Stimulated activated CD4-positive, alpha-beta T cell treated with anti-CD3 and anti-CD28 coated beads, TNF-alpha, amount 100 ng/mL, for 24 hours (primary cell): Measurements from ENCODE around the gene RAB6A.
"Not testable (repeated sequence)": the region's sequence is repeated elsewhere in the genome, so short reads cannot be mapped to it uniquely, and the experiment has no call there.

ENCODE experiments used
- DNase-seq, 3 experiments: peaks; one replicate each; pipeline ENCODE4 v3.0.0-alpha.2; 2020; ENCODE audit warnings: low read depth in 3 of 3

RAB6A gene

GRCh38 chr11:73760679-73761402, at the start of gene RAB6A:
TSS of gene RAB6A (minus strand) at chr11:73761074. CDS start at chr11:73760635, 439 bp downstream.
- peak; percentile 99 to 100 (median 99) for DNase-seq

GRCh38 chr11:73810637-73811036, 49.8 kb upstream of the RAB6A start:
- no peak for DNase-seq

DNA sequence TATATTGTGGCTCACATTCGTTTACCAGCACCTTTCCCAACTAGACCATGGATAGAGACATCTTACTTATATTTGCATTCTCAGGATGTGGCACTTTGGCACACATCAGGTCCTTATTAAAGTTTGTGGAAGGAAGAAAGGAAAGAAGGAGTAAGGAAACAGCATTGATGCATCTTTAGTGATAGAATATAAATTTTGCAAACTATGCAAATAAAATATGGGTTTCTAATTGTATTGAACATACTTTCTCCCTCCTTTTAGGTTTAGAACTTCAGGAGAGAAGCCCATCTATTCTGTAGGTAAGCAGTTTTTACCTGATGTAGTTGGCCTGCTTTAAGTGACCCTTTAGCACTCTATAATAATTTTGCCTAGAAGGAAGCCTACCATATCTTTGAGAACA, 47.2 kb upstream of the RAB6A start:
- DNase-seq = no peak

DNA sequence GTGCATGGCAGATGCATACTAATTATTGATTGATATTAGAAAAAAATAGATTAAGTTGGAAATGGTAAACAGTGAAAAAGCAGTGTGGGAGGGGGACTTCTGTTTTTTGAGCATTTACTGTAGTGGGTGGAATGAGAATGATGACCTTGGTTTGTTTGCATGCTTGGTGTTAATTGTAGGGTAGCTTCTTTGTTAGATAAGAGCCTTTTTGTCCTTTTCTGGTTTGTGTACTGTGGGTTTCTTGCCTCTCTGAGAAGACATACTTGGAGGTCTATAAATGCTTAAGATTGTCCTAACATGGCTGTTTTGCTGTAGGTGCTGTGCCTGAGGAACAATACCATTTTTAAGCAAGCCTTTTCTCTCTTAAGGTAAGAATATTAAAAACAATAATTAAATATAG, 43.8 kb upstream of the RAB6A start:
- DNase-seq = no peak

- no peak for DNase-seq
Observed at GRCh38 chr11:73801136-73801535, 40.3 kb upstream of the RAB6A start.

GRCh38 chr11:73800276-73800806, 39.5 kb upstream of the RAB6A start:
- DNase-seq = no peak

DNA sequence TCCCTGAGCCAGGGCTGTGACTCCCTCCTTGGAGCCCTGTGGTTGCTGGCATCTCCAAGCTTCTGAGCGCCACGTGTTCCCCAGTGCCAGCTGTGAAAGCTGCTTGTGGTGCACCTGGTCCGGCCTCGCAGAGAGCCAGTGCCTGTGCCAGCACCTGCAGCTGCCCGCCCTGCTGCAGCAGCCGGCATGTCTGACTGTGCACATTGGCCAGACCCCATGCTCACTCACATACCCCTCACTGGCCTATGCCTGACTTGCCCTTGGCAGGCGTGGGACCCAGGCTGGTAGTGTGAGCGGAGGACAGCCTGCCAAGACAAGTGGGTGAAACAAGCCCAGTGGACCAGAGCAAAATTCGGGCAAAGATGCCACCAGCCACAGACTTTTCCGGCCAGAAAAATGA, 36.6 kb upstream of the RAB6A start:
- no peak for DNase-seq

GRCh38 chr11:73795925-73796632, 35.2 kb upstream of the RAB6A start:
- DNase-seq = no peak

- DNase-seq = no peak
Observed at GRCh38 chr11:73792584-73792983, 31.7 kb upstream of the RAB6A start.

DNA sequence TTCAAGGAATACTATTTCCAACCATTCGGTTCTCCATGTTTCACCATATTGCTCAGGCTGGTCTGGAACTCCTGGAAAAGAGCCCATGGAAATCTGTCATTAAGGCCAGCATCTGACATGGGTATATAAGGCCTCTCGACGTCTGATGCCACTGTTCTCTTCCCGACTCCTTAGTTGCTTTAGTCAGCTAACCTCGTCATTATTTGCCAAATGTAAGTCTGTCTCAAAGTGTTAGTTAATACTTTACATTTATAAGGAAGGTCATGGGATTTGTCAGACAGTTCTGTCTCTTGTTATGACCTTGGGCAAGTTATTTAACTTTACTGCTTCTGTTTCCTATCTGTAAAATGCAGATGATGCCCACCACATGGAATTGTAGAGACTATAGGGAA, 28.4 kb upstream of the RAB6A start:
- no peak for DNase-seq

DNA sequence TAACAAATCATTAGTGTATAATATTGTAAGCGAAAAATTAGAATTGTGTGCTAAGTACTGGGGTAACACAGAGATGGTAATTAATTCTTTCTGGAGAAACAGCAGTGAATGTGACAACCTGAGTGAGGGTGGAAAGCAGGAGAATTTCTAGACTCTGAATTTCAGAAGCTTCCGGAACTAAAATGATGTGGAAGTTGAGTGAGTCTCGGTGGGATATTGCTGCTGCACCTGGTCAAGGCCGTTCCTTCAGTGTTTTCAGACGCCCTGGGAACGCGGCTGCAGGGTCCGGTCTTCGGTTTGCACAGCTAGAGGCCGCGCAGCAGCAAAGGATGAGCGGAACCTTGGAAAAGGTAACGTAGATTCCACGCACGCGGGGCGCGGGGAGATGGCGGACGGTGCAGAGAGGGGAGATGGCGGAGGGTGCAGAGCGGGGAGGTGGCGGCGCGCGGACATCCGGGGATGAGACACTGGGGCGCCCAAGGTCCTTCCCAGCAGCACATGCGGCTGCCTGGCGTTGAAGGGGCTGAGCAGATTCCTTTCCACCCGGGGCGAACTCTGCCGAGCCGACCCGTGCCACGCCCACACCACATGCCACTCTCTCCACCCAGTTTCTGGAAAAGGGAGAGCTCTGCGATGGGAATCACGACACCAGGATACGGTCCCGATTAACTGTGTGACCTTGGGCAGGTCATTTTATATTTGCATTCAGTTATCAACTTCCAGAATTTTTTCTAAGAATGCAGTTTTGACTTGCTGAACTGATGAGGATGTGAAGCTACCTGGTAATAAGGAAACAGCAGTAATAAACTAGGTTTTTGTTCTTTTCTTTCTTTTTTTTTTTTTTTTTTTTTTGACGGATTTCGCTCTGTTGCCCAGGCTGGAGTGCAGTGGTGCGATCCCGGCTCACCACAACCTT, 27.0 kb upstream of the RAB6A start, which contains the start of gene MRPL48:
Gene MRPL48 (plus strand): TSS at position 232 of the 916 bp plus-strand sequence. CDS start 98 bp downstream, at position 330.
- peak; percentile 79 to 89 (median 84) for DNase-seq

DNA sequence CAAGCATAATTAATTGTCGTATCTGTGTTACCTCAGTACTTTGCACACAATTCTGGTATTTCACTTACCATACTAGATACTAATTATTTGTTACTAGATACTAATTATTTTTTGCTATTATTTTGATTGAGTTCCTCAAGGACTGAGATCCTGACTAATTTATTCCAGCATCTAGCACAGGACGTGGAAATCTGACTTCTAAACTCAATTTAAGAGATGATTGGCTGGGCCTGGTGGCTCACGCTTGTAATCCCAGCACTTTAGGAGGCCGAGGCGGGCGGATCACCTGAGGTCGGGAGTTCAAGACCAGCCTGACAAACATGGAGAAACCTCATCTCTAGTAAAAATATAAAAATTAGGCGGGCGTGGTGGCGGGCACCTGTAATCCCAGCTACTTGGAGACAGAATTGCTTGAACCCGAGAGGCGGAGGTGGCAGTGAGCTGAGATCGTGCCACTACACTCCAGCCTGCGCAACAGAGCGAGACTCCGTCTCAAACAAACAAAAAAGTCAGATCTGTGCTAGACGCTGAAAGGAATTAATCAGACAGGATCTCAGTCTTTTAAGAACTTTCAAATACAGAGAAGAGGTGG, 26.3 kb upstream of the RAB6A start:
- no peak for DNase-seq

DNA sequence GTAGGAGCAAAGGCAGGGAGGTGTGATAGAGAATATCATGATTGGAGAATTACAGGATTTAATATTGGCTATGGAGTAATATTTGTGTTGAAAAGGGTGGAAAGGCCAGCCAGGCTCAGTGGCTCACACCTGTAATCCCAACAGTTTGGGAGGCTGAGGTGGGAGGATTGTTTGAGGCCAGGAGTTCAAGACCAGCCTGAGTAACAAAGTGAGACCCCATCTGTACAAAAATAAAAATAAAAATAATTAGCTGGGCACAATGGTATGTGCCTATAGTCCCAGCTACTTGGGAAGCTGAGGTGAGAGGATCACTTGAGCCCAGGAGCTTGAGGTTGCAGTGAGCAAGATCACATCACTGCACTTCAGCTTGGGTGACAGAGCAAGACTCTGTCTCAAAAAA, 24.6 kb upstream of the RAB6A start:
- DNase-seq = not testable (repeated sequence)

DNA sequence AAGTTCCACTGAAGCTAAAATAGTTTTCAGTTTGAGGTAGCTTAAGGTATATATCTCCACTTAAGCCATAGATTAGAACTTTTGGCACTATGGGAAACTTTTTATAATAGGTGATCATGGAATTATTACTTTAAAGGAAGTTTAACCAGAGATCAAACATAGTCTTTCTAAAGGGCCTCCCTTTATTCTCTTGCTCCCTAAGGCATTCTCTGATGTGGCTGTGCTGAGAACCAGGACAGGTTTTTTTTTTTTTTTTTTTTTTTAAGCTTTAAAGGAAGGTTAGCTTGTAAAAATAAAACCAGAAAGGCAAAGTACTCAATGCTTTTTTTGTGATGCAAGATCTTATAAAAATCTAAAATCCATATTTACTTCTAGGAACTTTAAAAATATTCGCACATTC, 23.9 kb upstream of the RAB6A start:
- DNase-seq = no peak

DNA sequence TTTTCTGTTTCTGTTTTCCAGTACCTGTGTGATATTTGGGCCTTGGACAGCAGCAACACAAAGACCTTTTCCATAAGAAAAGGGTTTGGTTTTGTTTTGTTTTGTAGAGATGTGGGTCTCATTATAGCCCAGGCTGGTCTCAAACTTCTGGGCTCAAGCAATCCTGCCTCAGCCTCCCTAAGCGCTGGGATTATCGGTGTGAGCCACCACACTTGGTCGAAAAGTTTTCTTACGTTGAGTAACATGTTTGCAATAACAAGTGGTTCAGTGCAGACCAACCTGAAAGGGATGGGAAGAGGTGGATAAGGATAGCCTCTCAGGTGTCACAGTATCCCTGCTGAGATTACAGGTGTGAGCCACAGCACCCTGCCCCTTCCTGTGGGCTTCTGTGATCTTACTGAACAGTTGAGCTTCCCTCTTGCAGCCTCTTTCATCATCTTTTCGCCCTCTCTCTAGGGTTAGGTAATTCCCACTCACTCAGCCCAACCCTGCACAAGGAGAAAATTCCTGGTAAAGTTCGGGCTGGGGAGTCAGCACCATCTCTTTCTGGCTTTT, 23.3 kb upstream of the RAB6A start:
- no peak for DNase-seq

DNA sequence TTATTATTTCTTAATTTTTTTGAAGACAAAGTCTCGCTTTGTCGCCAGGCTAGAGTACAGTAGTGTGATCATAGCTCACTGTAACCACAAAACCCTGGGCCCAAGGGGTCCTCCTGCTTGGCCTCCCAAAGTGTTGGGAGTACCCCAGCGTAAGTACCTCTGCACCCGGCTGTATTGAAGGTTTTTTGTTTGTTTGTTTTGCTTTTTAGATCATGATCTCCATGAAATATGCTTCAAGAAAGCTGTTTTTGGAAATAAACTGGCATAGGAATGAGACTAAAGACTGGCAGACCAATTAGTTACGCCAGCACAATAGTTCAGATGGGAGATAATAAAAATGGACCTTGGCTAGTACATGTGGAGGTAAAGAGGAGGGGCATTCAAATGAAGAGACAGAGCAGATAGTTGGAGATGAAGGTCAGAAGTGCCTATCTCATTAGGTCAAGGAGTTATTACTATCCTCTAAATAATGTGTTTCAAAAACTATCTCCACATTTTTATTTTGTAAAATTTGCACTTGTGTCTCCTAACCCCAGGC, 22.7 kb upstream of the RAB6A start:
- DNase-seq = no peak

- DNase-seq = no peak
Observed at GRCh38 chr11:73781303-73781702, 20.4 kb upstream of the RAB6A start.

DNA sequence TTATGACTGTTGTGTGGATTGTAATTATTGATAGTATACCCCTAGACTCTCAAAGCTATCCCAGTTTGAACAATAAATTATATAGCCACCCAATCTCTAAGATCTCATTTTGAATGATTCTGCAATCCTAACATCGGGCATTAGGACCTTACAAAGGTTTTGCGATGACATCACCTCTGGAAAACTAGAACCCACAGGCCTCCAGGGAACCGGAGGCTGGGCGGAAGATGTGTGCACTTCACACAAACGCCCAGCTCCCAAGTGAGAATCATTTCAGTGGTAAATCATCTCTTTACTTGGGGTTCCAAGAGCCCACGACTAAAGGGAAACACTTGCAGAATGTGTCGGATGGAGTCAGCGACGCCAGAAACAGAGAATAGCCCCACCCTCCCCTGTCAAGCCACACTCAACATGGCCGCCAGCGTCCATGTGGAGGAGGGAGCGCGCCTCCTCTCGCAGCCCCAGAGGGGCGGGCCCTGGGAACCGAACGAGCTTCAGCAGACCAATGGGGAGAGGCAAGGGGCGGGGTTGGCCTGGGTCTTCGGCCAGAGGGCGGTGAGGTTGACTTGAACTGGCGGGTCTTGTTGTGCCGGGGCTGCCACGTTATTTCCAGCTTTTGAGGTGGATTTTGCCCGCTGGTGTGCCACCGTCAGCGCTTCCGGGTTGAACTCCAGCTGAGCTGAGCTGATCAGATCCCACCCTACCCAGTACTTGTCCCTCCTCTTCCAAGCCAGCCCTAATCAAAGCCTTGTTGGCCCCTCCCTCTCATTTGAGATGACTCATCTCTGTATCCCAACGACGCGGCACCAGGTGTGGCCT, 18.4 kb upstream of the RAB6A start:
- DNase-seq = peak; percentile 98 to 99 (median 98)

- DNase-seq = not testable (repeated sequence)
Observed at GRCh38 chr11:73770811-73771210, 9.9 kb upstream of the RAB6A start.

GRCh38 chr11:73766763-73767162, 5.9 kb upstream of the RAB6A start:
- no peak for DNase-seq
